GM06990 (cell line): ENCODE results near the gene FBXO8.

Experiments
- DNase-seq: peaks from one replicate; pipeline ENCODE4 v3.0.0-alpha.2; 2011; ENCODE audit not compliant: insufficient read length; ENCODE audit errors: extremely low read depth
- H3K27me3 ChIP-seq: replicated peaks from 2 replicates; pipeline ENCODE4 v1.6.0; 2011; ENCODE audit warnings: low read length; ENCODE audit not compliant: control insufficient read depth, insufficient read depth
- H3K36me3 ChIP-seq: 2 replicates; pipeline ENCODE4 v1.5.1; 2011; ENCODE audit warnings: low read length; ENCODE audit not compliant: control insufficient read depth, insufficient read depth
- H3K4me3 ChIP-seq: replicated peaks from 2 replicates; pipeline ENCODE4 v1.5.1; 2011; ENCODE audit warnings: low read depth, mild to moderate bottlenecking, control low read depth, low read length
- TF ChIP-seq, protein P1 (sequence below): IDR thresholded peaks from 2 replicates; pipeline ENCODE4 v1.5.1; 2011; ENCODE audit warnings: low read length, control low read depth, mild to moderate bottlenecking, inconsistent platforms; ENCODE audit not compliant: insufficient read depth, poor library complexity, severe bottlenecking

Gene FBXO8

DNA sequence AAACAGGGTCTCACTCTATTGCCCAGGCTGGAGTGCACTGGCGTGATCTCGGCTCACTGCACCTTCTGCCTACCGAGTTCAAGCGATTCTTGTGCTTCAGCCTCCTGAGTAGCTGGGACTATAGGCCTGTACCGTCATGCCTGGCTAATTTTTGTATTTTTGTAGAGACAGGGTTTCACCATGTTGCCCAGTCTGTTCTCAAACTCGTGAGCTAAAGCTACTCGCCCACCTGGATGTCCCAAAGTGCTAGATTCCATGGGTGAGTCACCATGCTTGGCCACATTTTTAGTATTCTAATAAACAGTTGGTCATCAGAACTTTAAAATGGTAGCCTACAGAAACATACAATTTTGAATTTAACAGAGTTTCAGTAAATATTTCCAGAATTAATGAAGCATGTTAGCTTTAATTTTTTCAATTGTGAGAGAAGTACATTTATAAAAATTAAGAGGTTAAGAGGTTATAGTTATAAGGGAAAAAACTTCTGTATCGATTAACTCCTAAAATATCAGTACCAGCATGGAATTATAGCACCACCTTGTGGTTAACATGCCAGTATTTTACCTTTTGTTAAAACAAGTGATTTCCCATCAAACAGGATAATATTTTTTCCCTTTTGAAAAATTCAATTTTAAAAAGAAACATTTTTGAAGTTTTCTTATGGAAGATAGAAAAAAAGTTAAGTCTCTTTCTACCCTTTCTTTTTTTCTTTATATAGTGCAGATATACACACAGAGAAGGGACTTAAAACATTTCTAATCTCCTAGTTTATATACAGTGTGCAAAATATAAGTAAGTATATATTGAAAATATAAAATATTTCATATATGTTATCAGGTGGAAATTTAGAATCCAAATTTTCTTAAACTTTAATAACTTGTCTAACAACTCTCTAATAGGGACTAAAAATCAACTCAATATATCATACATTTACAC lies 35.6 kb upstream of the FBXO8 start:
- Histone ChIP-seq H3K4me3 (no peak overlapping the region), H3K27me3 (no peaks in the 10 kb centered on the region)
- peak; percentile 18 for DNase-seq

DNA sequence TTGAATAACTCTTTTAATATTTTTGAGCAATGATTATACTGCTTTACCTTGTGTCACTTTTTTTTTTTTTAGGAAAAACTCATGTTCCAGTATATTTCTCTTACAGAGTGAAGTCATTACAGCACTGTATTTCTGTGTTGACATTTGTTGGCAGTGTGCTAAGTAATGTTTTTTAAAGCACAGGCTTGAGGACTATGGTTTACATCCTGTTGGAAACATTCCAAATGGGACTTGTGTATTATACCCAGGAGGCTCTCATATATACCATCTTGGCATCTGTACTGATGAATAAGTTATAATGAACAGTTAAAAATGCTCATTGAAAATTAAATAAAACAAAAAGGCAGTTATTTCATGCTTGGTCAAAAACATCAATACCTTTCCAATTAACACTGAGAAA lies 34.1 kb upstream of the FBXO8 start:
- TF ChIP-seq, protein P1, sequence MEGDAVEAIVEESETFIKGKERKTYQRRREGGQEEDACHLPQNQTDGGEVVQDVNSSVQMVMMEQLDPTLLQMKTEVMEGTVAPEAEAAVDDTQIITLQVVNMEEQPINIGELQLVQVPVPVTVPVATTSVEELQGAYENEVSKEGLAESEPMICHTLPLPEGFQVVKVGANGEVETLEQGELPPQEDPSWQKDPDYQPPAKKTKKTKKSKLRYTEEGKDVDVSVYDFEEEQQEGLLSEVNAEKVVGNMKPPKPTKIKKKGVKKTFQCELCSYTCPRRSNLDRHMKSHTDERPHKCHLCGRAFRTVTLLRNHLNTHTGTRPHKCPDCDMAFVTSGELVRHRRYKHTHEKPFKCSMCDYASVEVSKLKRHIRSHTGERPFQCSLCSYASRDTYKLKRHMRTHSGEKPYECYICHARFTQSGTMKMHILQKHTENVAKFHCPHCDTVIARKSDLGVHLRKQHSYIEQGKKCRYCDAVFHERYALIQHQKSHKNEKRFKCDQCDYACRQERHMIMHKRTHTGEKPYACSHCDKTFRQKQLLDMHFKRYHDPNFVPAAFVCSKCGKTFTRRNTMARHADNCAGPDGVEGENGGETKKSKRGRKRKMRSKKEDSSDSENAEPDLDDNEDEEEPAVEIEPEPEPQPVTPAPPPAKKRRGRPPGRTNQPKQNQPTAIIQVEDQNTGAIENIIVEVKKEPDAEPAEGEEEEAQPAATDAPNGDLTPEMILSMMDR, result no peak
- Histone ChIP-seq H3K36me3 (peaks cover 2% of the 10 kb centered on the region; the same call in 1 of the 2 replicates), H3K27me3 (no peaks in the 10 kb centered on the region), H3K4me3 (no peak overlapping the region)
- no peak for DNase-seq

More for the DNA sequence above, 35.6 kb upstream of the FBXO8 start:
- TF ChIP-seq, protein P1, result peak; percentile 61
- 0 out of 2 replicates have a peak, but pooled peaks cover 2% of the 10 kb centered on the region for H3K36me3 ChIP-seq

DNA sequence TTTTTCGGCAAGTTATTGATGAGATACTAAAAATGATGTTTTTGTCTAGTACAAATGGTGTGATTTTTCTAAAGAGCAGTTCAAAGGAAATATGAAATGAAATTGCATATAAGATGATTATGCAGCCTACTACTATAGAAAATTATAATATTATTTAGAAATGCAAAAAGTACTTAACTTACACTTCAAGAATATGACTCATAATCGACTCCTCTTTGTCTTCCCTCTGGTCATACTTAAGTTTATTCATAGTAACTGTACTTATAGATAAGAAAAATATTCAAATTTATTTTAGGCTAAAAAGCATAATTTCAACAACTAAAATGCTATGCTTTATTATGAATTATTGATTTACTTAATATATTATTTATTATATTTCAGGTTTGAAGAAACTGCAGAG lies 33.5 kb upstream of the FBXO8 start:
- Histone ChIP-seq H3K4me3 (no peak overlapping the region), H3K27me3 (no peaks in the 10 kb centered on the region), H3K36me3 (peaks cover 2% of the 10 kb centered on the region; the same call in 1 of the 2 replicates)
- TF ChIP-seq, protein P1, result no peak
- no peak for DNase-seq

DNA sequence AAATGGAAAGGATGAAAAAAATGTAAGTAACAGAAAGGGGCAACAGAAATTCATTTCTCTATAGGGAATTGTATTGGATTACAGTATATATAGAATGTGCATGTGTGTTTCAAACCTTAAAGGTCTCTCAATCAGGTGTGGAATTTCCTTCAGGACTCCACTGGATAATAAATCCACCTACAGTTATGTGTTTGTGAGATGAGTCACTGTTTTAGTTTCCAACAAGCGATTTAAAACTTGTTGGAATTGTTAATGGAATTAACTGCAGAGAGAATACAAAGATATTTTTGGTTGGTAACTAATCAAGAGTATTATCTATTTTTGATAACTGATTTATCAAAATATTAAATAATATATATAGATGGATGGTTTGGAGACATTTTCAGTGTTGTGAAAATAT lies 33.1 kb upstream of the FBXO8 start:
- peaks cover 2% of the 10 kb centered on the region; the same call in 1 of the 2 replicates for H3K36me3 ChIP-seq
- TF ChIP-seq, protein P1, result no peak
- no peaks in the 10 kb centered on the region for H3K27me3 ChIP-seq
- H3K4me3 ChIP-seq, result no peak overlapping the region
- DNase-seq, result no peak

DNA sequence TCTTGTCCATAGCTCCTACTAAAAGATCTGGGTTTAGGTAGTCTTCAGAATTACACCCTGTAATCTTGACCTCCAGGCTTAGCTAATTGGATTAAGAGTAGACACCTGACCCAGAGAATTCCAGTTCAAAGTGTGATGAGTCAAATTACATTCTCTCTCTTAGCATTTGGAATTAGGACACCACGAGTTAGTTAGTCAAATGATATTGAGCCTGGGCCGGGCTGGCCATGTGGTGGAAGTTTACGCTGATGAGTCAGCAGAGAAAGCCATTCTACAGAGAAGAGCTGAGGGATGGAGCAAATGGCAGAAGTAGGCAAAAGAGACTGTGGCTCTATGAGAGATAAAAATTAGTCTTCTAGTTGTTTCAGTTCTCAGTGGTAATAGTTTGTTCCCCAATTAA lies 31.3 kb upstream of the FBXO8 start:
- TF ChIP-seq, protein P1, result no peak
- no peaks in the 10 kb centered on the region for H3K27me3 ChIP-seq
- H3K36me3 ChIP-seq, result peaks cover 2% of the 10 kb centered on the region; the same call in 1 of the 2 replicates
- DNase-seq, result no peak
- no peak overlapping the region for H3K4me3 ChIP-seq
